ENCODE results near the gene YJU2. TPM values are rescaled to one million over a fixed set of nuclear protein-coding genes. Genes with fewer than 3 reads are reported as not detected.

The YJU2 gene
- total and polyA plus RNA-seq, 2 of the 13 experiments (the other 11 are each of a cell fraction or from before 2014, with no cell fraction given), result 9.3 to 17.9 TPM

- Histone ChIP-seq H3K27me3 (ENCODE audit: control insufficient read depth in 1 of 2, insufficient read depth in 2 of 2, low read length in 2 of 2) (peaks cover 0 to 10% of the 10 kb centered on the region in 2 experiments; a peak in 3 of 5 replicates), H4K20me1 (ENCODE audit: insufficient read depth, low read length) (no peaks in the 10 kb centered on the region), H3K4me1 (ENCODE audit: insufficient read depth, low read length) (peaks cover 44% of the 10 kb centered on the region), H3K4me2 (ENCODE audit: low read depth, low read length) (peak overlapping the region; percentile 75), H2AFZ (ENCODE audit: low read length) (no peak overlapping the region), H3K36me3 (replicated peaks in 1 of 2; ENCODE audit: control insufficient read depth in 1 of 2, insufficient read depth in 2 of 2, low read length in 2 of 2) (no peaks in the 10 kb centered on the region), H3K79me2 (ENCODE audit: insufficient read depth, low read length) (no peaks in the 10 kb centered on the region), H3K9ac (ENCODE audit: insufficient read depth, low read depth, low read length) (peak overlapping the region; percentile 56), H3K27ac (ENCODE audit: extremely low read length, insufficient read depth, low read length) (no peak overlapping the region), H3K9me3 (ENCODE audit: low read length) (no peaks in the 10 kb centered on the region), H3K4me3 (replicated peaks in 1 of 3; ENCODE audit: insufficient read depth in 1 of 3, low read depth in 2 of 3, low read length in 3 of 3) (peak overlapping the region in 2 of 3 experiments; percentile 46 to 62; a peak in 3 of 6 replicates)
- no TSS peak for BruUV-seq (replicated peaks)
- in situ Hi-C loops (cut with HindIII; ENCODE audit: extremely low pct_ligation_motif_present, low pct_unique_long_range_greater_than_20kb), result no loop called here
- DNase-seq (ENCODE audit: low spot score) (no peak), ATAC-seq (no peak), FAIRE-seq (no peak)
- ChIA-PET CTCF (ENCODE audit: low intra/inter-chr PET ratio, low total read pairs) (no interaction called here), POLR2A (interaction anchor here (1.0 kb wide), 1 partner anchor 12 kb away, joined by 3 read pairs; no protein-coding TSS in a partner anchor)
- intact Hi-C loops (cut with micrococcal nuclease; ENCODE audit: unreplicated experiment), result no loop called here
- 16% methylated on average over 2 of the region's 2 CpGs for WGBS (ENCODE audit: low lambda C conversion rate)
- TF ChIP-seq ZNF512B (CRISPR knock-in tag; IDR thresholded peaks at IDR 0.05; ENCODE audit: borderline replicate concordance) (peak; percentile 59; the same call in 1 of the 2 replicates), SP2 (CRISPR knock-in tag; IDR thresholded peaks at IDR 0.05) (no peak), ARNTL (CRISPR knock-in tag; IDR thresholded peaks at IDR 0.05) (0 out of 2 replicates have a peak, but pooled peaks have one; percentile 1), ZNF7 (CRISPR knock-in tag; IDR thresholded peaks at IDR 0.05) (no peak), ZFP90 (CRISPR knock-in tag; IDR thresholded peaks at IDR 0.05; ENCODE audit: borderline replicate concordance) (no peak), ZNF292 (CRISPR knock-in tag; IDR thresholded peaks at IDR 0.05; ENCODE audit: borderline replicate concordance, low read depth) (no peak), ZNF691 (CRISPR knock-in tag; IDR thresholded peaks at IDR 0.05; ENCODE audit: borderline replicate concordance, low read depth) (0 out of 2 replicates have a peak, but pooled peaks have one; percentile 4), ATF7 (IDR thresholded peaks at IDR 0.05) (peak; percentile 19; the same call in 1 of the 2 replicates), ATF7 (CRISPR knock-in tag; IDR thresholded peaks at IDR 0.05) (no peak), ZNF142 (CRISPR knock-in tag; IDR thresholded peaks at IDR 0.05) (no peak), JUND (CRISPR knock-in tag; IDR thresholded peaks at IDR 0.05) (no peak), KMT2A (CRISPR knock-in tag; IDR thresholded peaks at IDR 0.05) (no peak), IKZF4 (CRISPR knock-in tag; IDR thresholded peaks at IDR 0.05; ENCODE audit: borderline replicate concordance, low read depth, not compliant biosample characterization) (no peak), ZNF782 (CRISPR knock-in tag; IDR thresholded peaks at IDR 0.05; ENCODE audit: borderline replicate concordance) (no peak), SMARCE1 (IDR thresholded peaks at IDR 0.05; ENCODE audit: borderline replicate concordance) (no peak), ZFAT (CRISPR knock-in tag; conservative IDR thresholded peaks at IDR 0.05) (no peak)
Observed at GRCh38 chr19:4228765-4229178, 18.1 kb upstream of the YJU2 start.
